Heart right ventricle (tissue), 16 donors: ENCODE measurements around the gene CENPP. TPM values are rescaled to one million over a fixed set of nuclear protein-coding genes. Genes with fewer than 3 reads are reported as not detected.

Experiments
- ATAC-seq, 8 donors: fragments of 200-7000 bp; cut with Tn5 transposase; one replicate each; pipeline ENCODE4 v1.9.1; 2020; ENCODE audit warnings: mild to moderate bottlenecking in 8 of 8, moderate library complexity in 8 of 8, moderate number of reproducible peaks in 1 of 8
- DNase-seq, 2 donors: peaks; one replicate each; pipeline ENCODE4 v3.0.0-alpha.2; 2020
- H3K27ac ChIP-seq, 10 donors: fragments of 200-600 bp; sonication (generic) in 2 of 10; one replicate each; pipeline versions ENCODE4 v1.5.0 to v1.8.0; 2020 to 2022; ENCODE audit warnings: mild to moderate bottlenecking in 3 of 10
- H3K27me3 ChIP-seq, 7 donors: fragments of 200-600 bp; one replicate each; pipeline ENCODE4 v1.8.0; 2021 to 2022; ENCODE audit warnings: mild to moderate bottlenecking in 2 of 7
- H3K36me3 ChIP-seq, 9 donors: fragments of 200-600 bp; sonication (generic) in 1 of 9; one replicate each; pipeline versions ENCODE4 v1.5.0 to v1.8.0; 2020 to 2022; ENCODE audit warnings: mild to moderate bottlenecking in 2 of 9
- H3K4me1 ChIP-seq, 9 donors: fragments of 200-600 bp; sonication (generic) in 1 of 9; one replicate each; pipeline versions ENCODE4 v1.5.0 to v1.8.0; 2020 to 2022; ENCODE audit warnings: mild to moderate bottlenecking in 4 of 9
- H3K4me3 ChIP-seq, 10 donors: fragments of 200-600 bp; sonication (generic) in 2 of 10; one replicate each; pipeline versions ENCODE4 v1.5.0 to v1.8.0; 2020 to 2022; ENCODE audit warnings: mild to moderate bottlenecking in 7 of 10, moderate library complexity in 2 of 10
- H3K9me3 ChIP-seq, 11 donors: fragments of 200-600 bp in 10 of 11; sonication (generic) in 2 of 11; one replicate each; pipeline versions ENCODE4 v1.5.0 to v1.8.0; 2013 to 2022; ENCODE audit warnings: mild to moderate bottlenecking in 2 of 11, control low read depth in 1 of 11, moderate library complexity in 1 of 11
- WGBS, 2 donors: extraction: QIAGEN DNeasy Blood & Tissue Kit; methylation state at CpG; one replicate each; pipeline ENCODE4 v1.1.7; 2013; ENCODE audit warnings: inconsistent platforms in 1 of 2; 5-methylcytosine and 5-hydroxymethylcytosine counted together
- intact Hi-C, 10 donors: fragments of 100-400 bp; cut with DNase I; formaldehyde crosslinking; loops; one replicate each; pipeline versions ENCODE4 v1.11.1 to v1.14.2; 2022
- polyA plus RNA-seq, 2 donors: library from polyadenylated mRNA; stranded (reverse); fragments of 200-250 nt; gene quantifications; one replicate each; pipeline ENCODE4 v1.2.3, GENCODE V29; 2013
- total RNA-seq, 10 donors: library from RNA; stranded (reverse); fragmentation: NEBNext Ultra II Directional in 3 of 10; extraction: Animal tissue kit (Norgen Biotek cat#: 25700) in 3 of 10; gene quantifications; one replicate each; pipeline versions ENCODE4 v1.2.1 to v1.2.4, GENCODE V29; 2021 to 2023
- TF ChIP-seq, protein P1 (sequence below), 9 donors: fragments of 200-600 bp; sonication (generic) in 2 of 9; IDR thresholded peaks; one replicate each; pipeline versions ENCODE4 v1.5.0 to v1.8.0; 2021 to 2022; ENCODE audit warnings: antibody characterized with exemption in 9 of 9, mild to moderate bottlenecking in 5 of 9, moderate library complexity in 1 of 9
- donor health status: Arrhythmogenic right ventricular cardiomyopathy.
- donor health status: ischemic (EF 13 %, LVEDD 7.1; RV severe dilation, severe dysfunction).
- donor health status: healthy with polysubstance abuse.
- donor health status: DM: no; HTN: yes; CAD: no.
- donor health status: DM: no; HTN: no; CAD: no.
- donor health status: ischemic (EF 25% LVEDD 6.9; RV normal size, moderate dysfunction).
- donor health status: ischemic (EF 25% LVEDD 5.7; RV mildly dilated, moderate dysfunction).
- donor health status: healthy.
- donor health status: DM: yes; HTN: yes; CAD: no.
- donor health status: Ischemic cardiomyopathy.
- donor health status: ischemic (EF 35%, LVEDD 5.7; RV mildly dilated, moderate dysfunction).
- donor health status: nonischemic (EF 11% LVEDD 7.7; RV severe dilation, severe dysfunction).
- donor health status: DM: yes; HTN: yes; CAD: no.
- donor health status: PGD.
- donor health status: ischemic (EF 29% LVEDD 5.4; RV normal size, mild dysfunction).
- donor health status: nonischemic (EF 23%, LVEDD 6.1; RV moderate dilation, normal function).

The CENPP gene
- total and polyA plus RNA-seq, 12 donors, result 1.3 to 5.2 (median 2.8) TPM

DNA sequence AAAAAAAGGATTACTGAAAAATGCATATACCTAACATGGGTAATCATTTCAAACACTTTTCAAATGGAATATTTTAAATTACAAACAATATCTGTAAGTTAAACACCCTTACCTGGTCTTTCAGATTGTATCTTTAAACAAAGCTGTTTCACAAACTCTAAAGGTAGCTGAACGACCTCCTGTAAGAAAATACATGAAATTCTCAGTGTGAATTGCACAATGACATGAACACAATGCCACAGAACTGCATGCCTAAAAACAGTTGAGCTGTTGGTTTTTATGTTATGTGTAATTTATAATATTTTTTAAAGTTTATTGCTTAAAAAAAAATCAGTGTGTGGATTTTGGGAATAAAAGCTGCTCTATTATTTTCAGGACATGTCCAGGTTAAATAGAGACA lies 326.7 kb downstream of the CENPP start:
- no peak for DNase-seq
- Histone ChIP-seq H3K36me3 (peaks cover 0 to 96% (median 19%) of the 10 kb centered on the region in 9 donors), H3K27me3 (no peaks in the 10 kb centered on the region), H3K27ac (no peak overlapping the region), H3K4me3 (no peak overlapping the region), H3K4me1 (peaks cover 0 to 37% (median 16%) of the 10 kb centered on the region in 9 donors), H3K9me3 (no peaks in the 10 kb centered on the region)
- intact Hi-C loops, result no loop called here
- 89 to 94% methylated on average over 1 of the region's 1 CpG for WGBS, 2 donors
- no peak for ATAC-seq
- TF ChIP-seq, protein P1, sequence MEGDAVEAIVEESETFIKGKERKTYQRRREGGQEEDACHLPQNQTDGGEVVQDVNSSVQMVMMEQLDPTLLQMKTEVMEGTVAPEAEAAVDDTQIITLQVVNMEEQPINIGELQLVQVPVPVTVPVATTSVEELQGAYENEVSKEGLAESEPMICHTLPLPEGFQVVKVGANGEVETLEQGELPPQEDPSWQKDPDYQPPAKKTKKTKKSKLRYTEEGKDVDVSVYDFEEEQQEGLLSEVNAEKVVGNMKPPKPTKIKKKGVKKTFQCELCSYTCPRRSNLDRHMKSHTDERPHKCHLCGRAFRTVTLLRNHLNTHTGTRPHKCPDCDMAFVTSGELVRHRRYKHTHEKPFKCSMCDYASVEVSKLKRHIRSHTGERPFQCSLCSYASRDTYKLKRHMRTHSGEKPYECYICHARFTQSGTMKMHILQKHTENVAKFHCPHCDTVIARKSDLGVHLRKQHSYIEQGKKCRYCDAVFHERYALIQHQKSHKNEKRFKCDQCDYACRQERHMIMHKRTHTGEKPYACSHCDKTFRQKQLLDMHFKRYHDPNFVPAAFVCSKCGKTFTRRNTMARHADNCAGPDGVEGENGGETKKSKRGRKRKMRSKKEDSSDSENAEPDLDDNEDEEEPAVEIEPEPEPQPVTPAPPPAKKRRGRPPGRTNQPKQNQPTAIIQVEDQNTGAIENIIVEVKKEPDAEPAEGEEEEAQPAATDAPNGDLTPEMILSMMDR (IDR thresholded peaks at IDR 0.05), result no peak

DNA sequence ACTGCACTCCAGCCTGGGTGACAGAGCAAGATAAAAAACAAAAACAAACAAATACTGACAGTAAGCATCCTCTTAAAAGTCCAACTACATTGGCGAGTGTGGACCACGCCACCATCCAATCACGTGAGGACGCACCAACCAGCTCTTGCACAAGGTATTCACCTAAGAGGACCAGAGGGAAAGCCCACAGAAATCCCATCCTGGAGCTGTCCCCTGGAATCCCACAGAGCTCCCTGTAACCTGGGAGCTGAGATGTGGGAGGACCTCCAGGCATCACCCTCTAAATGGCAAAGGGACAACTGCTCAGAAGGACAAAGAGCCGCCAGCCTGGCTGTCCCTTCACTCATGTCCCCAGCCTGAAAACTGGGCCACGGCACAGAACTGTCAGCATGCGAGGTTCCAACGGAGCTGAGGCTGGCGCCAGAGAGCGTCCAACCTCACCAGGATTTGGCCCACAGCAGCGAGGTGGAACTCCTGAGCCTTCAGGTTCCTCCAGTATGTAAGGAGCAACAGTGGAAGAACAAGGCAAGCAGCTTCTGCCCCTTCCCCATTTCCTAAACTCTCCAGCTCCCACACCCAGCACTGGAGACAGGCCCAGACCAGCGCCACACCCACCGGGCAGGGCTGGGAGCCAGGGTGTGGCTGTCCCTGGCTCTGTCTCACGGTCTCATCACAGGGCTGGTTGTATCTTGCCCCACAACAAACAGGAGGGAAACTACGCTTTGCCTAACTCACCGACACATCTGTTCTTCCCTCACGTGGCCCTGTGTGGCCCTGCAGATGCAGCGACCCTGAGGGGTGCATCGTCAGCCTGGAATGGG lies 328.9 kb downstream of the CENPP start:
- ATAC-seq, result peak in 3 of 8 donors; percentile 19 to 47 (median 29)
- peaks cover 0 to 38% (median 16%) of the 10 kb centered on the region in 9 donors for H3K4me1 ChIP-seq
- no peak for DNase-seq
- H3K27ac ChIP-seq, result peak overlapping the region in 1 of 10 donors; percentile 36
- no peaks in the 10 kb centered on the region for H3K9me3 ChIP-seq
- WGBS, 2 donors, result 84 to 87% methylated on average over 19 of the region's 19 CpGs
- no peak overlapping the region for H3K4me3 ChIP-seq
- TF ChIP-seq, protein P1 (IDR thresholded peaks at IDR 0.05), result no peak
- H3K36me3 ChIP-seq, result peaks cover 0 to 86% (median 4%) of the 10 kb centered on the region in 9 donors
- intact Hi-C loops, result no loop called here
- H3K27me3 ChIP-seq, result no peaks in the 10 kb centered on the region

DNA sequence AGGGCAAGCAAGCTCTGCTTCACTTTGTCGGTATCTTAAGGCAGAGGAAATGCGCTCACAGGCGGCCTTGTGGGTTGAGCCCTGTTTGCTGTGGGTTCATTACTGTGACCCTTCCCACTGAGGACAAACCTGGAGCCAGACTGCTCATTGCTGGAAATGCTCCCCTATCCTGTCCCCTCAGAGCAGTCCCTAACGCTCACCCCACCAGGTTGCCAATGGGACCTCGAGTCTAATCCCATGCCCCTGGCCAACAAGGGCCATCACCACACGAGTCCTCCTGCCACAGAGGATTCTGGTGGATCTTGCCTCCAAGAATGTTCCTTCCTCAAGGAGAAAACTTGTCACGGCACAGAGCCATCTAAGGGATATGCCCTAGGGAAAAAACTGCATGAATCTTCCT lies 329.6 kb downstream of the CENPP start:
- H3K4me1 ChIP-seq, result peaks cover 0 to 37% (median 14%) of the 10 kb centered on the region in 9 donors
- H3K36me3 ChIP-seq, result peaks cover 0 to 82% (median 4%) of the 10 kb centered on the region in 9 donors
- TF ChIP-seq, protein P1 (IDR thresholded peaks at IDR 0.05), result no peak
- no peak overlapping the region for H3K4me3 ChIP-seq
- ATAC-seq, result no peak
- DNase-seq, result no peak
- intact Hi-C loops, result no loop called here
- no peaks in the 10 kb centered on the region for H3K27me3 ChIP-seq
- WGBS, 2 donors, result 94 to 95% methylated on average over 7 of the region's 7 CpGs
- H3K27ac ChIP-seq, result no peak overlapping the region
- no peaks in the 10 kb centered on the region for H3K9me3 ChIP-seq

DNA sequence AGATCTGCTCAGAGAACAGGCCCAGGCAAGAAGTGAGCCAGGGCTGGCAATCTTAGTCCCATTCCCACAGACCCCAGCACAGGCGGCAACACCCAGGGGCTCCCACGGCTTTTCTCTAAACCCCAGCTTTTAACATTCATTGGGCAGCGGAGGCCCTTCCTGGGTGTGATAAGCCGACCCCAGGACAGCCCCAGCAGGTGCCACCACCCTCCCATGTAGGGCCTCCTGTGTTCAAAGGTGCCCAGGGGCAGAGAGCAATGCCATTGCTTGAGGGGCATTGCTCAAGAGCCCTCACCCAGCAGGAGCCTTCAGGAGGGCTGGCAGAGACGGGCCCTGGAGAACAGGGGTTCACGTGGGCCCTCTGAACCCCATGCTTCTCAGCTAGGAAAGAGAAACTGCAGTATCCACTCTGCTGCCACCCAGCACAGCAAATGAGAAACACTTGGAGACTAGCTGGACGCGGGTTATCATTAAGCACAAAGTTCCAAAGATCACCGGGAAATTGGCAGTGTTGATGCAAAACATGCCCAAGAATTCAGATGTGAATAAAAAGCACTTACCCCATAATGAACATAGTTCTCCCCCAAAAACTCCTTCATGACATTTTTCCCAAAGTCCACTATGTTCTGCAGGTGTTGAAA lies 330.3 kb downstream of the CENPP start:
- intact Hi-C loops, result no loop called here
- DNase-seq, result no peak
- Histone ChIP-seq H3K4me1 (peaks cover 0 to 36% (median 8%) of the 10 kb centered on the region in 9 donors), H3K9me3 (no peaks in the 10 kb centered on the region), H3K27ac (no peak overlapping the region), H3K36me3 (peaks cover 0 to 76% (median 4%) of the 10 kb centered on the region in 9 donors), H3K27me3 (no peaks in the 10 kb centered on the region), H3K4me3 (no peak overlapping the region)
- ATAC-seq, result no peak
- TF ChIP-seq, protein P1 (IDR thresholded peaks at IDR 0.05), result no peak
- 91 to 94% methylated on average over 9 of the region's 9 CpGs for WGBS, 2 donors
